Head of caudate nucleus (tissue), 42 donors: ENCODE measurements around the gene ZNF148.

Experiments
- DNase-seq, 42 donors: peaks; one replicate each; pipeline versions ENCODE4 v3.0.0 to v3.0.0-alpha.2; 2020 to 2021; ENCODE audit warnings: mixed read lengths in 7 of 42
- intact Hi-C: fragments of 100-400 bp; cut with DNase I; formaldehyde crosslinking; loops from one replicate; pipeline ENCODE4 v1.15.0; 2022

ZNF148 gene

DNA sequence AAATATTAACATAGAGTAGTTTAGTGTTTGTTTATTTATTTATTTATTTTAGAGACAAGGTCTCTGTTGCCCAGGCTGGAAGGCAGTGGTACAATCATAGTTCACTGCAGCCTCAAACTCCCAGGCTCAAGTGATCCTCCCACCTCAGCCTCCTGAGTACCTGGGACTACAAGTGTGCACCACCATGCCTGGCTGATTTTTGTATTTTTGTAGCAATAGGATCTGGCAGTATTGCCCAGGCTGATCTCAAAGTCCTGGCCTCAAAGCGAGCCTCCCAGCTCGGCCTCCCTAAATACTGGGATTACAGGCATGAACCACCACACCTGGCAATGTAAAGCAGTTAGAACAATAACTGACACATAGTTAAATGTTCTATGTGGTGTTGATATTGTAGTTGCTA lies 4.4 kb upstream of the ZNF148 start:
- intact Hi-C loops = loop anchor here (5.0 kb wide), 1 partner anchor 213 kb away; no protein-coding TSS in a partner anchor
- DNase-seq = no peak

DNA sequence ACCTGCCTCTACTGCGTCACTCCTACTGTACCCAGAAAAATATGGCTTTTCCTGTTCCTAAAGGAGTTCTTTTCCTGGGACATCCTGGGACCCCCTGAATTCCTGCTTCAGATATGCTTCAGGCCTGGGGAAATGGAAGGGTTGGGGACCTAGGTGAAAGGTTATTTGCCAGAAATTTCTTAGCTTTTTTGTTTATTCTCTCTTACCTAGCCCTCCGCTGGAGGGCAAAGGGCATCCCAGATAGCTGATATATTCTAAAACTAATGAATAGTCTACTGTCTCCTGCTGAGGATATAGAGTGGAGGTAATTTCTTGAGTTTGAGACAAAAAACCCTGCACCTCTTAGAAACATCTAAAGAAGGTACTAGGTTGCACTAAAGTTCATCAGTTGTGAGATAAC lies 3.6 kb upstream of the ZNF148 start:
- DNase-seq = no peak
- intact Hi-C loops = loop anchor here (5.0 kb wide), 1 partner anchor 214 kb away; no protein-coding TSS in a partner anchor

DNA sequence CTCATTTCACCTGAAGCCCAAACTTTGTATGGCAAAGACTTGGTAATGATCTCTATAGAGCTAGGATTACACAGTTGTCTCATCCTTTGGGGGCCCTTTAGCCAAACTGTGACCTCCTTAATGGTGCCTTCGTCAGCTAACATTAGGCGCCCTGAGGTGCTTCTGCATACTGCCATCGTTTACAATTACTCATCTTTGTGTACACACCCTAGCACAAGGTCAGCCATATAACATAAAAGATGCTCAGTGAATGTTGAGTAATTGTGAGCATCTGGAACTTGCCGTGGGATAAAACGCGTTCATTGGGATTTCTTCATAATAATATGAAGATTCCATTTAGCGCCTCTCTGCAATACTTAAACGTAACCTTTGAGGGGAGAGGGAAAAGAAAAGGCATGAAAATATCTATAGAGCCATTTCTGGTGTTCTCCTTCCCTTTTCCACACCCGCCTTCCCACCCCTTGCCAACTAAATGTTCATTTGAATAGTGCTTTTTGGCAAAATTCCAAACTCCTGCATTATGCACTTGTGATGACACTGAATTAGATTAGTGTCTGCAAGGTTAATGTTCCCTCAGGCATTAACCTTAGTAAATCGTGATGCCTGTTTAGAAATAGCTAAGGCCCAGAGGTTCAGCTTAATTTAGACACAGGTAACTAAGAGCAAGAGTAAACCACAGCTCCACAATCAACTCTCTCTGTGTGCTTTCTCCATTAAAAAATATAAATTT lies 990 bp upstream of the ZNF148 start:
- intact Hi-C loops = loop anchor here (5.0 kb wide), 1 partner anchor 216 kb away; no protein-coding TSS in a partner anchor

DNA sequence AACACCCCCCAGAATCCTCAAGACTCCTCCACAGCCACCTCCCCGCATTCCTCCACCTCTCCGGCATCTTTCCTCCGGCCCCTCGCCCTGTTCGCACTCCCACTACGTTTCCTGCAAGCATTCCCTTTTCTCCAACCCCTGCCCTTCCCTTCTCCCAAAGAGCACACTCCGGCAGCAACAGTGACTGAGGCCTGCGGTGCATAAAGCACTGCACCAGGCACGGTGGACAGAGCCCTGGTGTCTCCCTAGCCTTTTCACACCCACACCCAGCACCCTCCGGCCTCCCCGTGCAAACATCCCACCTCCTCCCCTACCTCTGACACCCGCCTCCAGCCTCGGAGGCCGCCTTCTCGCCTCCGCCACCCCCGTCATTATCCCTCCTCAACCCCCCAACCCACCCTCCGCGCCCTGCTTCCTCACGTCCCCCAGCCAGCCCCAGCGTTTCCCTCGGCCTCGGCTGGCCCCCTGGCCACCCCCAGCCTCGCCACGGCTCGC lies 577 bp downstream of the ZNF148 start:
- DNase-seq = peak in 39 of 42 donors; percentile 7 to 70 (median 39)
- intact Hi-C loops = no loop called here

More for the DNA sequence above, 990 bp upstream of the ZNF148 start:
- DNase-seq = peak in 1 of 42 donors; percentile 4

DNA sequence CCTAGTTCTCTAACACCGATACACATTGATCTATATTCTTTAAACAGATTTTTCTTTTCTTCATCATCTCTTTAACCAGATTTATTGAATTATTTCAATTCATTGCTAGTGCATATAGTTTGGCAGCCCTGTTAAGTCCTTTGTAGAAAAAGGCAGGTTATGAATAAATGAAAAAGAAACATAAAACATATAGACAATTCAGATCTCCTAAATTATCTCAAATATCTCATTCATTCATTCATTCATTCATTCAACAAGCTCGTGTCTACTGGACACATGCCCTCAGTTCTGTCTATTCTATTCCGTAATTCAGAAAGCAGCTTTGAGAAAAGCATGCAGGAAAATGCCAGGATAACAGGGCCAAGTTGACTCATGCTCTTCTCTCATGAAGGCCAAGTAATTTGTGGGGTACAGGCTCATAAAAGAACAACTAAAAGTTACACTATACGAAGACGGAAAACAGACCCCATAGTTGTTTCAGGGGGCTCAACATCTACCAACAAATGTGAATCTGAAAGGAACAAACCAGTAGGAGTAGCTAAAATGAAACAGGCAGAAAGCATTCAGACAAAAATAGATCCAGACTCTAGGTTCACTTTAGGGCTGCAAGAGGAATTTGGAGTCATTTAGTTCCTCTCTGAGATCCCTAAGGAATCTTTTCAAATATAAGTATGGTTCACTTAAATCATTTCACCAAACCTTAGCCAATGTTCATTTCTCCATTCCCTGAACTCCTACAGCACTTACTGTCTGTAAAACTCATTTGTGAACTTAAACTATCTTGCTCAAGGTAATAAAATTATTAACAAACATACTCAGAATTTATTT lies 7.5 kb downstream of the ZNF148 start:
- intact Hi-C loops = no loop called here
- DNase-seq = no peak

DNA sequence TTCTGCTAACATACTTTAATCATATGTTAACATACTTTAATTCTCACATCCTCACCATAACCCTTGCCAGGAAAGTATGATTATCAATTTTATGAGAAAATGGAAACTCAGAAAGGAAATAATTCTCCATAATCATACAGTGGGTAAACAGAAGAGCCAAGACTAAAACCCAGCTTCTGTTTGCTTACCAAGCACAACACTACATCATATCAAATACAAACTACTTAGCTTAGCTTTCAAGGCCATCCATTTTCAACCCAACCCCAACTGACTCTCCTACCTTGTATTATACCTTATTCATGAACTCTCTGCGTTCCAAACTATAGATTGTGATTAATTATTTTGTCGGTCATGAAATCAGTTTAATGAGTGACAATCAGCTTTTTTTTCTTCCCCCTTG lies 9.0 kb downstream of the ZNF148 start:
- intact Hi-C loops = no loop called here
- DNase-seq = no peak

DNA sequence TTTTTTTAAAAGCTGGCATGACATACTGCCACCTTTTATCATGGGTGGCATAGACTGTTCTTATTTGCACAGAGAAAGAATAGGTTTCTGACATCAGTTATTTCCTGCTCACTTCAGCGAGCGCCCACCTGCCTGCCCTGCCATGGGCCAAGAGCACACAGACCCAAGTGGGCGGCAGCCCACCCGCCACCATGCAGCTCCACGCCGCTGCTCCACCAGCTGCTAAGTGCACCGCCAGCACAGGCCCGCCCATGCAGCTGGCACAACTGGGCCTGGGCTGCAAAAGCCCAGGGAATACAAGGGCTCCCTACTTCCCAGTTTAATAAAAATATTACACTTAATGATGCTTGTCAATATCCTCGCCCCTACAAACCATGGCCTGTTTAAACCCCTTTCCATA lies 15.4 kb downstream of the ZNF148 start:
- DNase-seq = no peak
- intact Hi-C loops = no loop called here

DNA sequence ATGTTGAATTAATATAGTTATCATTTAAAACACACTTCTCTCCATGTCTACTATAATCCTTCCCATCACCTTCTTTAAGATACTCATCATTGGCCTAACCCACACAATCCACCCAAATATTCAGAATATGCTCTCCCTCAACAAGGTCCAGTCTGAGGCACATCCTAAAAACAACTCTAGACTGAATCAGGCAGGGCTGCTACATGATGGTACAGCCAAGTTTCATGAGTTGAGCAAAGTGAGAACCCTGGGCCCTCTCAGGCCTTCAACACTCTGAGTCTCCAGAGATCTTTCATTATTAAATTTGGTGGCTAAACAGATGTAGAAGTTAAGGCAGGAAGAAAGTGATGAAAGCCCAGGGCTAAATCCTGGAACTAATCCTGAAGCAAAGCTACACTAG lies 16.2 kb downstream of the ZNF148 start:
- DNase-seq = no peak
- intact Hi-C loops = no loop called here

DNA sequence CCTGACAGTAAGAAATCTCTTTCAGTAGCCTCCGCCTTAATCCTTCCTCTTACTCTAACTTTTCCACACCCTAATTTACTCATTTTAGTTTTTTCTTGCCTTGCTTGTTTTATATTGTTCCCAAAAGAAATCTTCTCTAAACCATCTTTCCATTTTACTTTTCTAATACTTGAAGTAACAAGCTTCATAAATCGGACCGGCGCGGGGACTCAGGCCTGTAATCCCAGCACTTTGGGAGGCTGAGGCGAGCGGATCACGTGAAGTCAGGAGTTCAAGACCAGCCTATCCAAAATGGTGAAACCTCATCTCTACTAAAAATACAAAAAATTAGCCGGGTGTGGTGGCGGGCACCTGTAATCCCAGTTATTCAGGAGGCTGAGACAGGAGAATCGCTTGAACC lies 17.3 kb downstream of the ZNF148 start:
- intact Hi-C loops = no loop called here

DNA sequence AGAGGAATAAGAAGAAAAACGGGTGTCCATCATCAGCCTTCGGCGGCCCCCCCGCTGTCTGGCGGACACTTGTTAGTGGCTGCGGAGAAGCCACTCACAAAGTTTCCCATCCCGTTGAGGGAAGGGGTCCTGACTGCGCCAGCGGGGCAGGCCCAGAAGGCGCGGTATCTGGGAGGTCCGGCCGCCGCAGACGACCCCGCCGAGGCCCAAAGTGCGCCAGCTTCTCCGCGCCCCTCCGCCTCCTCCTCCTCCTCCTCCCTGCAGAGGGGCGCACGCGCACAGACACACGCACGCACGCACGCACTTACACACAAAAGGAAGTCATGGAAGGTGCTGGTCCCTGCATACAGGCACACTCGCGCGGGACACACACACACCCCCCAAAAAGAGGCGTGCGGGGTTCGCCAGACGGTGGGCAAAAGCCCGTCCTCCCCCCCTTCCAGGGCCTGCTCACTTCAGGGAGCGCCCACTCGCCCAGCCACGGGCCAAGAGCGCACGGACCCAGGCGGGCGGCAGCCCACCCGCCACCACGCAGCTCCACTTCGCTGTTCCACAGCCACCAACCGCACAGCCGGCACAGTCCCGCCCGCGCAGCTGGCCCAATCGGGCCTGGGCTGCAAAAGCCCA lies 18.0 kb downstream of the ZNF148 start:
- peak in 40 of 42 donors; percentile 29 to 82 (median 62) for DNase-seq
- intact Hi-C loops = no loop called here

More for the DNA sequence above, 17.3 kb downstream of the ZNF148 start:
- no peak for DNase-seq

DNA sequence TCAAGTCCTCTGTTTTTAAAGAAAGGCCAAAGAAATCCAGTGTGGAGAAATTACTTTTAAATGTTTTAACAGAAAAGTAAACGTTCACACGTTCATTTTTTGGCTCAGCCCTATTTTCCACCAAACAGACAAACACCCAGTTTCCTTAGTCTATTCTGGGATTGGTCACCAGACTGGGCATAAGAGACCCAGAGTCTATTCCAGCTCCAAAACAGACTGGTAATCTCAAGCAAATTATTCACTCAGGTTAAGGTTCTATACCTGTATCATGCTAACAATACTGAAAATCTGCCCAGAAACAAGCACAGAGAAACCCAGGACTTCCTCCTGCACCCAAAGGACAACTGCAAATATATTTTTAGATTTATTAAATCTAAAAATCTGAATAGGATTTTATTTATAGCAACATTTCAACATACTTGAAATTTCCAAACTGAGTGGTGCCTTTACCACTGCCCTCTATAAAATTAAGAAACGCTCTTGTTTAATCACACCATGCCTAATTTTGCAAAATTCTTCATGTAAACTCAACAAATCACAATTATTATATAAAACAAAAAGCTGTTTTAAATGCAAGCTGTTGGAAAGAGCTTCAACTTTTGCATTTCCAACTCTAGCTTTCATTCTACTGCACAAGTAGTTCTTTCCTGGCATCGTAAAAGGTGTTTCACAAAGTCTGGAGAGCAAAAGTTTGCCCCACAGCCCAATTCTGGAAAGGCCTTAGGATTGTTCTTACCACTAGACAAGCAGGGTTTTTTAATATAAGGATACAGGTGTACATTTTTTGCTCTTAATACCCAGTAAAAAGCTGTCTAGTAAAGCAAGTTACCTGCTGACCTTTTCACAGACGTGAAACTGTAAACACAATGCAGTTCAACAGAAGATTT lies 18.7 kb downstream of the ZNF148 start:
- intact Hi-C loops = no loop called here
- DNase-seq = no peak

DNA sequence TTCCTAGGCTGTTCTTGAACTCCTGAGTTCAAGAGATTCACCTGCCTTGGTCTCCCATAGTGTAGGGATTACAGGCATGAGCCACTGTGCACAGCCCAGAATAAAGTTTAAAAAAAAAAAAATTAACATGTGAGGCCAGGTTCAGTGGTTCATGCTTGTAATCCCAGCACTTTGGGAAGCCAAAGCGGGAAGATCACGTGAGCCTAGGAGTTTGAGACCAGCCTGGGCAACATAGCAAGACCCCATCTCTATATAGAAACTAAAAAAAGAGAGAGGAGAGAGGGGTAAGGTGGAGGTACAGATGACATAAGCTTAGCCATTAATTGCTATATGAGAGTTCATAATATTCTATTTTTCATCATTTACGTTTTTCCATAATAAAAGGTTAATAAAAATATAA lies 21.5 kb downstream of the ZNF148 start:
- DNase-seq = no peak
- intact Hi-C loops = no loop called here

DNA sequence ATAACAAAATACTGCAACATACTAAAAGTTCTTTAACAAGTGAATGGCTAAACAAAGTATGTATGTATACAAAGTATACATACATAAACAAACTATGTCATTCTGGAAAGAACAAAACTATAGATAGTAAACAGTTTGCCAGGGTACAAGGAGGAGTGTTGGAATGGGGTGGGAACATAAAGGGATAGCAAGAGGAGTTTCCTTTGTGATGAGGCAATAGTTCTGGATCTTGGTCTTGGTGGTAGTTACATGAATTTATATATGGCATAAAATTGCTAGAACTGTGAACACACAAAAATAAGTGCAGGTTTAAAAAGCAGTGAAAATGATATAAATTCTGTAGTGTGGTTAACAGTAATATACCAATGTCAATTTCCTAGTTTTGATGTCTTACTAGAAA lies 22.0 kb downstream of the ZNF148 start:
- intact Hi-C loops = no loop called here
- no peak for DNase-seq

DNA sequence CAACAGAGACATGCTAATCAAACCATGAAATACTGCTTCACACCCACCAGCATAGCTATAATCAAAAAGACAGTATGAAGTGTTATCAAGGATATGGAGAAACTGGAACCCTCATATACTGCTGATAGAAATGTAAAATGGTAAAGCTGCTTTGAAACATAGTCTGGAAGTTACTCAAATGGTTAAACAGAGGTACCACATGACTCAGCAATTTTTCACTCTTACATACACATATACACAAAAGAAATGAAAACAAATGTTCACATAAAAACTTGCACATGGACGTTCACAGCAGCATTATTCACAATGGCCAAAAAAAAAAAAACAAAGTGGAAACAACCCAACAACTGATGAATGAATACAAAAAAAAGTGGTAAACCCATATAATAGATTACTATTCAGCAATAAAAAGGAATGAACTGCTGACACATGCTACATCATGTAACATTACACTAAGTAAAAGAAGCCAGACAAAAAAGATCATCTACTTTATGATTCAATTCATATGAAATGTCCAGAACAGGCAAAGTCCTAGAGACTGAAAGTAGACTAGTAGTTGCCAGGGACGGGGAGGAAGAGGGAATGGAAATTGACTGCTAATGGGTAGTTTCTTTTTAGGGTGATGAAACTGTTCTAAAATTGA lies 23.2 kb downstream of the ZNF148 start:
- intact Hi-C loops = no loop called here
- DNase-seq = no peak

DNA sequence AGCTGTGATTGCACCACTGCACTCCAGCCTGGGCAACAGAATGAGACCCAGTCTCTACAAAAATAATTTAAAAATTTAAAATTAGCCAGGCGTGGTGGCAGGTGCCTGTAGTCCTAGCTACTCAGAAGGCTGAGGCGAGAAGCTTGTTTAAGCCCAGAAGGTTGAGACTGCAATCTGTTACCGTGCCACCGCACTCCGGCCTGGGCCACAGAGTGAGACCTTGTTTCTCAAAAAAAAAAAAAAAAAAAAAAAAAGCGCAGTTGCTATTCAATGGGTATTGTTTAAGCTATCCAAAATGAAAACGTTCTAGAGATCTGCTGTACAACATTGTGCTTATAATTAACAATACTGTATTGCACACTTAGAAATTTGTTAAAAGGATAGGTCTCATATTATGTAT lies 24.0 kb downstream of the ZNF148 start:
- intact Hi-C loops = no loop called here
- no peak for DNase-seq

DNA sequence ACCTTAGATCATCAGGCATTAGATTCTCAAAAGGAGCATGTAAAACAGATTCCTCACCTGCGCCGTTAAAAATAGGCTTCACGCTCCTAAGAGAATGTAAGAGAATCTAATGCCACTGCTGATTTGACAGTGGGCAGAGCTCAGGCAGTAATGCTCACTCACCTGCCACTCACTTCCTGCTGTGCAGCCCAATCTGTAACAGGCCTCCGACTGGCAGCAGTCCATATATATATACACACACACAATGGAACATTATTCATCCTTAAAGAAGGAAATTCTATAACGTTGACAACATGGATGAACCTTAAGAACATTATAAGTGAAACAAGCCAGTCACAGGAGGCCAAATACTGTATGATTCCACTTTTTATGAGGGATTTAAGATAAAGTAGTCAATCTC lies 24.5 kb downstream of the ZNF148 start:
- DNase-seq = no peak
- intact Hi-C loops = no loop called here

DNA sequence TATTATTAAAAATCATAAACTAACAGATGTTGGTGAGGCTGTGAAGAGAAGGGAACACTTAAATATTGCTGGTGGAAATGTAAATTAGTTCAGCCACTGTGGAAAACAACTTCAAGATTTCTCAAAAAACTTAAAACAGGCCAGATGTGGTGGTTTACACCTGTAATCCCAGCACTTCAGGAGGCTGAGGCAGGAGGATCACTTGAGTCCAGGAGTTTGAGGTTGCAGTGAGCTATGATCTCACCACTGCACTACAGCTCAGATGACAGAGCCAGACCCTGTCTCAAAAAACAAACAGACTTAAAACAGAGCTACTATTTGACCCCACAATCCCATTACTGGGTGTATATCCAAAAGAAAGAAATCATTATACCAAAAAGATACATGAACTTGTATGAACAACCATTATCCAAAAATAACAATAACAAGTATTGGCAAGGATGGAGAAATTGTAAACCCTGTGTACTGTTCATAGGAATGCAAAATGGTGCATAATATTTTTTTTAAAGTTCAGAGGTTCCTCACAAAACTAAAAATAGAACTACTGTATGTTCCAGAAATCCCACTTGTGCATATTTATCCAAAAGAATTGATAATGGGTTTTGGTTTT lies 25.5 kb downstream of the ZNF148 start:
- DNase-seq = no peak
- intact Hi-C loops = no loop called here

DNA sequence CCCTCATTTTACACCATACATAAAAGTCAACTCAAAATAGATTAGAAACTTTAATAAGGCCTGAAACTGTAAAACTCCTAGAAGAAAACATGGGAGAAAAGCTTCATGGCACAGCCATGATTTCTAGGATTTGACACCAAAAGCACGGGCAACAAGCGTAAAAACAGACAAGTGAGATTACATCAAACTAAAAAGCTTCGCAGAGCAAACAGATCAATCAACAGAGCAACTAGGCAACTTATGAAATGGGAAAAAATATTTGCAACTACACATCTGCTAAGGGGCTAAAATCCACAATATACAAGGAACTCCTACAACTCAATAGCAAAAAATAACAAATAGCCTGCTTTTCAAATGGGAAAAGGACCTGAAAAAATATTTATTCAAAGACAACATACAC lies 26.1 kb downstream of the ZNF148 start:
- DNase-seq = no peak
- intact Hi-C loops = no loop called here
